ENCODE results near the gene LYAR.
A peak's percentile ranks its signal among the peaks of the same experiment; 100 is the strongest.

The LYAR gene

DNA sequence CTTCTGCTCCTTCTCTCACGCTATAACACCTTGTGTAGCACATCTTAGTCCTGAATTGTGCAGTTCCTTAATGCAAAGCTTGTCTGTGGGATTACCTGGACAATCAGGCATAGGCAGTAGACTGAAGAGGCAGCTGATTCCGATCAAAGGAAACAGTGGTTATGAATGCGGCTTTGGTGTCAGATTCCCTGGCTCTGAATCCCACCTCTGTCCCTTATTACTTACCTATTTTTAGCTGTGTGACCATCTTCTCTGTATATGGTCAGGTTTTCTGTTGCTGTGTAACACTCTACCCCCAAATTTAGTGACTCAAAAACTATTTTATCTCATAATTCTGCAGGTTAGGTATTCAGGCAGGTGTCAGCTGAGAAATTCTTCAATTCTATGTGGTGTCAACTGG is 3.3 kb upstream of the LYAR start:
- Histone ChIP-seq H2AFZ (ENCODE audit: insufficient read depth, low read length, poor library complexity) (no peak overlapping the region), H4K8ac (ENCODE audit: low read depth, low read length) (no peak overlapping the region), H4K12ac (ENCODE audit: low read depth, low read length) (no peak overlapping the region), H3K4me2 (ENCODE audit: low read length) (no peak overlapping the region), H3K36me3 (ENCODE audit: control insufficient read depth in 1 of 2, insufficient read depth in 2 of 2, low read length in 2 of 2) (no peaks in the 10 kb centered on the region), H3K23ac (ENCODE audit: low read length) (no peak overlapping the region), H3K4me1 (ENCODE audit: control insufficient read depth in 1 of 2, insufficient read depth in 2 of 2, low read length in 2 of 2) (peaks cover 9 to 15% of the 10 kb centered on the region in 2 experiments), H2BK5ac (ENCODE audit: low read depth, low read length, poor library complexity) (no peak overlapping the region), H3K79me2 (ENCODE audit: control insufficient read depth, insufficient read depth, low read length, poor library complexity) (peaks cover 4% of the 10 kb centered on the region), H3K27me3 (ENCODE audit: insufficient read depth, low read length) (no peaks in the 10 kb centered on the region), H3K79me1 (ENCODE audit: low read length) (peaks cover 2% of the 10 kb centered on the region), H2BK12ac (ENCODE audit: low read length) (no peak overlapping the region), H3K18ac (ENCODE audit: low read length) (no peak overlapping the region), H3K14ac (ENCODE audit: low read length) (no peak overlapping the region), H3K4me3 (ENCODE audit: low read depth, low read length) (no peak overlapping the region), H3K9ac (ENCODE audit: low read length) (no peak overlapping the region), H3K27ac (ENCODE audit: low read depth, low read length) (no peak overlapping the region), H2BK120ac (ENCODE audit: insufficient read depth, low read length, poor library complexity) (no peak overlapping the region), H3K9me3 (ENCODE audit: insufficient read depth, low read depth, low read length) (no peaks in the 10 kb centered on the region), H3K4ac (ENCODE audit: low read depth, low read length) (no peak overlapping the region), H2AK5ac (ENCODE audit: low read length) (no peak overlapping the region), H4K91ac (ENCODE audit: low read depth, low read length) (no peak overlapping the region)
- no CpG with 5 or more reads among the region's 3 CpGs for WGBS (ENCODE audit: extremely low coverage, insufficient coverage, insufficient read length)
- DNase-seq, result no peak

DNA sequence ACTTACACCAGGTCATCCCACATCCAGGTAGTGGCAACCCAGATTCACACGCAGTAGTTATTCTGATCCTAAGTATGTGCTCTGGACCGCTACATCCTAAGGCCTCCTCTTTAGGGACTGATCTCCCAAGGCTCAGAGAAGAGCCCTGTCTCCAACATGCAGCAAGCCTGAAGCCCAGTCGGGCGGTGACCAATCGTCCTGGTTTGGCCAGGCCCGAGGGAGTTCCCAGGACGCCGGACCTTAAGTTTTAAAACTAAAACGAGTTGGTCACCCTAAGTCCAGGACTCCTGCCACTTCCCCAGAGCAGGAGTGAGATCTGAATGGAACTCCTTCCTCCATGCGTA is 385 bp downstream of the LYAR start:
- no peak for DNase-seq
- peaks cover 9 to 15% of the 10 kb centered on the region in 2 experiments for H3K4me1 ChIP-seq (ENCODE audit: control insufficient read depth in 1 of 2, insufficient read depth in 2 of 2, low read length in 2 of 2)
- peak overlapping the region; percentile 91 for H3K4me3 ChIP-seq (ENCODE audit: low read depth, low read length)
- peak overlapping the region; percentile 41 for H3K4ac ChIP-seq (ENCODE audit: low read depth, low read length)
- H3K23ac ChIP-seq (ENCODE audit: low read length), result no peak overlapping the region
- peak overlapping the region; percentile 91 for H3K9ac ChIP-seq (ENCODE audit: low read length)
- H4K91ac ChIP-seq (ENCODE audit: low read depth, low read length), result peak overlapping the region; percentile 20
- H2AK5ac ChIP-seq (ENCODE audit: low read length), result no peak overlapping the region
- H3K79me2 ChIP-seq (ENCODE audit: control insufficient read depth, insufficient read depth, low read length, poor library complexity), result peaks cover 4% of the 10 kb centered on the region
- no peak overlapping the region for H2BK120ac ChIP-seq (ENCODE audit: insufficient read depth, low read length, poor library complexity)
- peak overlapping the region; percentile 95 for H4K8ac ChIP-seq (ENCODE audit: low read depth, low read length)
- peak overlapping the region; percentile 94 for H2AFZ ChIP-seq (ENCODE audit: insufficient read depth, low read length, poor library complexity)
- H2BK5ac ChIP-seq (ENCODE audit: low read depth, low read length, poor library complexity), result no peak overlapping the region
- peak overlapping the region; percentile 65 for H3K4me2 ChIP-seq (ENCODE audit: low read length)
- no peaks in the 10 kb centered on the region for H3K27me3 ChIP-seq (ENCODE audit: insufficient read depth, low read length)
- peak overlapping the region; percentile 47 for H4K12ac ChIP-seq (ENCODE audit: low read depth, low read length)
- no peak overlapping the region for H3K27ac ChIP-seq (ENCODE audit: low read depth, low read length)
- H3K14ac ChIP-seq (ENCODE audit: low read length), result peak overlapping the region; percentile 85
- H3K36me3 ChIP-seq (ENCODE audit: control insufficient read depth in 1 of 2, insufficient read depth in 2 of 2, low read length in 2 of 2), result peaks cover 5 to 13% of the 10 kb centered on the region in 2 experiments
- no CpG with 5 or more reads among the region's 10 CpGs for WGBS (ENCODE audit: extremely low coverage, insufficient coverage, insufficient read length)
- no peak overlapping the region for H2BK12ac ChIP-seq (ENCODE audit: low read length)
- peaks cover 2% of the 10 kb centered on the region for H3K79me1 ChIP-seq (ENCODE audit: low read length)
- H3K18ac ChIP-seq (ENCODE audit: low read length), result peak overlapping the region; percentile 83
- no peaks in the 10 kb centered on the region for H3K9me3 ChIP-seq (ENCODE audit: insufficient read depth, low read depth, low read length)

DNA sequence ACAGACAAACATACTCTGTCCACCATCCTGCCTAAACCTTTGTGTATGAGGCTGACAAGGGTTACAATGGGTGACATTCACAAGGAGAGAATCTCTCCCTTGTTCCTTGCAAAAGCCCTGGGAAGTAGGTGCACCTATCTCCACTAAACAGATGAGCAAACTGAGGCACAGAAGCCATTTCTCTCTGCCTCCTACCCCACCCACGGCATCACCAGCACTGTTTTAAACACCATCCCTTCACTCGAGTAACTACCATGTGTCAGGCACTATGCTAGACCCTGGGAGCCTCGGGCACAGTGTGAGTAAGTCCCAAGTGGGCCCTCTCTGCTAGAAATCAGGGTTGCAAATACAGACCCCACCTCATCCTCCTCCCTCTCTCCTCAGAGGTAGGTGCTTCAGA is 899 bp downstream of the LYAR start:
- Histone ChIP-seq H4K91ac (ENCODE audit: low read depth, low read length) (no peak overlapping the region), H3K9me3 (ENCODE audit: insufficient read depth, low read depth, low read length) (no peaks in the 10 kb centered on the region), H3K18ac (ENCODE audit: low read length) (no peak overlapping the region), H3K4me1 (ENCODE audit: control insufficient read depth in 1 of 2, insufficient read depth in 2 of 2, low read length in 2 of 2) (peaks cover 9 to 15% of the 10 kb centered on the region in 2 experiments), H3K27ac (ENCODE audit: low read depth, low read length) (no peak overlapping the region), H2BK5ac (ENCODE audit: low read depth, low read length, poor library complexity) (no peak overlapping the region), H3K4me2 (ENCODE audit: low read length) (peak overlapping the region; percentile 65), H2AFZ (ENCODE audit: insufficient read depth, low read length, poor library complexity) (no peak overlapping the region), H3K4me3 (ENCODE audit: low read depth, low read length) (no peak overlapping the region), H3K14ac (ENCODE audit: low read length) (no peak overlapping the region), H3K9ac (ENCODE audit: low read length) (no peak overlapping the region), H4K12ac (ENCODE audit: low read depth, low read length) (peak overlapping the region; percentile 8), H2BK120ac (ENCODE audit: insufficient read depth, low read length, poor library complexity) (no peak overlapping the region), H3K79me1 (ENCODE audit: low read length) (peaks cover 2% of the 10 kb centered on the region), H4K8ac (ENCODE audit: low read depth, low read length) (no peak overlapping the region), H3K4ac (ENCODE audit: low read depth, low read length) (peak overlapping the region; percentile 35), H3K79me2 (ENCODE audit: control insufficient read depth, insufficient read depth, low read length, poor library complexity) (peaks cover 4% of the 10 kb centered on the region), H2AK5ac (ENCODE audit: low read length) (no peak overlapping the region), H3K23ac (ENCODE audit: low read length) (no peak overlapping the region), H3K36me3 (ENCODE audit: control insufficient read depth in 1 of 2, insufficient read depth in 2 of 2, low read length in 2 of 2) (peaks cover 5 to 13% of the 10 kb centered on the region in 2 experiments), H2BK12ac (ENCODE audit: low read length) (no peak overlapping the region), H3K27me3 (ENCODE audit: insufficient read depth, low read length) (no peaks in the 10 kb centered on the region)
- DNase-seq, result no peak
- no CpG with 5 or more reads among the region's 3 CpGs for WGBS (ENCODE audit: extremely low coverage, insufficient coverage, insufficient read length)

DNA sequence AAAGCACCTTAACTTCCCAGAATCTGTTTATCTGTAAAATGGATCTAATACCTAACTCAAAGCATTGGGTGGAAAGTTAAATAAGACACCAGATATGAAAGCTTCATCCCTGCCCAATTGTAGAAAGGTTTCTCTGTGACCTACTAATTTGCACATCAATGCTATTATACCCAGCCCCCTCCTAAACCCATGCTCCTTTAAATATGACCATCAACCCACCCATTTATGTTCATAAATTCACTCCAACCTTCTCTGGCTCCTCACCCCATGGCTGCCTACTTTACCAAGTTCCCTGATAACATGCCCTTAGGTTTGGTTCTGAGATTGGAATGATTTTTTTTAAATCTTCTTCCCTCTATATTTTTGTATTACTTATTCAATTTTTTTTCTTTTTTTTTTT is 1.9 kb downstream of the LYAR start:
- Histone ChIP-seq H3K9me3 (ENCODE audit: insufficient read depth, low read depth, low read length) (no peaks in the 10 kb centered on the region), H2BK120ac (ENCODE audit: insufficient read depth, low read length, poor library complexity) (no peak overlapping the region), H3K79me2 (ENCODE audit: control insufficient read depth, insufficient read depth, low read length, poor library complexity) (peaks cover 4% of the 10 kb centered on the region), H3K4ac (ENCODE audit: low read depth, low read length) (no peak overlapping the region), H3K4me1 (ENCODE audit: control insufficient read depth in 1 of 2, insufficient read depth in 2 of 2, low read length in 2 of 2) (peaks cover 9 to 15% of the 10 kb centered on the region in 2 experiments), H3K4me2 (ENCODE audit: low read length) (no peak overlapping the region), H3K9ac (ENCODE audit: low read length) (no peak overlapping the region), H3K14ac (ENCODE audit: low read length) (no peak overlapping the region), H2BK12ac (ENCODE audit: low read length) (no peak overlapping the region), H3K27ac (ENCODE audit: low read depth, low read length) (no peak overlapping the region), H4K12ac (ENCODE audit: low read depth, low read length) (no peak overlapping the region), H3K18ac (ENCODE audit: low read length) (no peak overlapping the region), H4K8ac (ENCODE audit: low read depth, low read length) (no peak overlapping the region), H3K23ac (ENCODE audit: low read length) (no peak overlapping the region), H3K4me3 (ENCODE audit: low read depth, low read length) (no peak overlapping the region), H3K27me3 (ENCODE audit: insufficient read depth, low read length) (no peaks in the 10 kb centered on the region), H3K79me1 (ENCODE audit: low read length) (peaks cover 2% of the 10 kb centered on the region), H3K36me3 (ENCODE audit: control insufficient read depth in 1 of 2, insufficient read depth in 2 of 2, low read length in 2 of 2) (peaks cover 5 to 13% of the 10 kb centered on the region in 2 experiments), H2AK5ac (ENCODE audit: low read length) (no peak overlapping the region), H4K91ac (ENCODE audit: low read depth, low read length) (no peak overlapping the region), H2AFZ (ENCODE audit: insufficient read depth, low read length, poor library complexity) (no peak overlapping the region), H2BK5ac (ENCODE audit: low read depth, low read length, poor library complexity) (no peak overlapping the region)
- no peak for DNase-seq

All from trophoblast cell (in vitro differentiated cells and primary cell).